HL-60/S4 (cell line): ENCODE measurements around the gene OCA2.

Source experiments
- in situ Hi-C: fragments of 300-500 bp; cut with MboI; formaldehyde crosslinking; loops from 2 replicates; pipeline ENCODE4 v1.14.3; 2022; ENCODE audit warnings: low sequenced_read_pairs

Gene OCA2

GRCh38 chr15:28082891-28083684 lies 16.0 kb downstream of the OCA2 start:
- in situ Hi-C loops = no loop called here

GRCh38 chr15:28081594-28081993 lies 17.5 kb downstream of the OCA2 start:
- in situ Hi-C loops = no loop called here

- in situ Hi-C loops = no loop called here
Measured at GRCh38 chr15:28080386-28080785, 18.7 kb downstream of the OCA2 start.

GRCh38 chr15:28079313-28079969 lies 19.7 kb downstream of the OCA2 start:
- in situ Hi-C loops = no loop called here

- in situ Hi-C loops = no loop called here
Measured at GRCh38 chr15:28078191-28078719, 20.9 kb downstream of the OCA2 start.

- in situ Hi-C loops = no loop called here
Measured at GRCh38 chr15:28075573-28075972, 23.5 kb downstream of the OCA2 start.

GRCh38 chr15:28068930-28069329 lies 30.2 kb downstream of the OCA2 start:
- in situ Hi-C loops = loop anchor here (25.0 kb wide), 1 partner anchor 107 kb away; no protein-coding TSS in a partner anchor

GRCh38 chr15:28066231-28066630 lies 32.9 kb downstream of the OCA2 start:
- in situ Hi-C loops = loop anchor here (25.0 kb wide), 1 partner anchor 104 kb away; no protein-coding TSS in a partner anchor

GRCh38 chr15:28060005-28060404 lies 39.1 kb downstream of the OCA2 start:
- in situ Hi-C loops = loop anchor here (25.0 kb wide), 1 partner anchor 98 kb away; no protein-coding TSS in a partner anchor

- in situ Hi-C loops = loop anchor here (25.0 kb wide), 1 partner anchor 96 kb away; no protein-coding TSS in a partner anchor
Measured at GRCh38 chr15:28058082-28058481, 41.0 kb downstream of the OCA2 start.

- in situ Hi-C loops = loop anchor here (25.0 kb wide), 1 partner anchor 90 kb away; no protein-coding TSS in a partner anchor
Measured at GRCh38 chr15:28051955-28052633, 47.0 kb downstream of the OCA2 start.

GRCh38 chr15:28049581-28049980 lies 49.5 kb downstream of the OCA2 start:
- in situ Hi-C loops = no loop called here

- in situ Hi-C loops = no loop called here
Measured at GRCh38 chr15:28047277-28047676, 51.8 kb downstream of the OCA2 start.

GRCh38 chr15:28044121-28044672 lies 54.9 kb downstream of the OCA2 start:
- in situ Hi-C loops = no loop called here

GRCh38 chr15:28043691-28044091 lies 55.4 kb downstream of the OCA2 start:
- in situ Hi-C loops = no loop called here

- in situ Hi-C loops = no loop called here
Measured at GRCh38 chr15:28037969-28038590, 61.0 kb downstream of the OCA2 start.

GRCh38 chr15:28033443-28033842 lies 65.7 kb downstream of the OCA2 start:
- in situ Hi-C loops = no loop called here

- in situ Hi-C loops = no loop called here
Measured at GRCh38 chr15:28030801-28031200, 68.3 kb downstream of the OCA2 start.

- in situ Hi-C loops = no loop called here
Measured at GRCh38 chr15:28027714-28028076, 71.4 kb downstream of the OCA2 start.
